ENCODE results near the gene IL17RC. TPM values are rescaled to one million over a fixed set of nuclear protein-coding genes. Genes with fewer than 3 reads are reported as not detected.

Gene IL17RC
- total RNA-seq, 1 donor from 2014 or later = 36.6 TPM

- no peak for DNase-seq (ENCODE audit: extremely low spot score, unreplicated experiment)
- Mint-ChIP-seq H3K4me1 (ENCODE audit: unreplicated experiment) (peaks cover 42% of the 10 kb centered on the region), H3K9me3 (ENCODE audit: unreplicated experiment) (no peaks in the 10 kb centered on the region), H3K27ac (ENCODE audit: unreplicated experiment) (no peak overlapping the region), H3K36me3 (ENCODE audit: unreplicated experiment) (no peaks in the 10 kb centered on the region), H3K27me3 (ENCODE audit: unreplicated experiment) (no peaks in the 10 kb centered on the region), H3K4me3 (ENCODE audit: unreplicated experiment) (no peak overlapping the region)
- TF ChIP-seq, protein P1, sequence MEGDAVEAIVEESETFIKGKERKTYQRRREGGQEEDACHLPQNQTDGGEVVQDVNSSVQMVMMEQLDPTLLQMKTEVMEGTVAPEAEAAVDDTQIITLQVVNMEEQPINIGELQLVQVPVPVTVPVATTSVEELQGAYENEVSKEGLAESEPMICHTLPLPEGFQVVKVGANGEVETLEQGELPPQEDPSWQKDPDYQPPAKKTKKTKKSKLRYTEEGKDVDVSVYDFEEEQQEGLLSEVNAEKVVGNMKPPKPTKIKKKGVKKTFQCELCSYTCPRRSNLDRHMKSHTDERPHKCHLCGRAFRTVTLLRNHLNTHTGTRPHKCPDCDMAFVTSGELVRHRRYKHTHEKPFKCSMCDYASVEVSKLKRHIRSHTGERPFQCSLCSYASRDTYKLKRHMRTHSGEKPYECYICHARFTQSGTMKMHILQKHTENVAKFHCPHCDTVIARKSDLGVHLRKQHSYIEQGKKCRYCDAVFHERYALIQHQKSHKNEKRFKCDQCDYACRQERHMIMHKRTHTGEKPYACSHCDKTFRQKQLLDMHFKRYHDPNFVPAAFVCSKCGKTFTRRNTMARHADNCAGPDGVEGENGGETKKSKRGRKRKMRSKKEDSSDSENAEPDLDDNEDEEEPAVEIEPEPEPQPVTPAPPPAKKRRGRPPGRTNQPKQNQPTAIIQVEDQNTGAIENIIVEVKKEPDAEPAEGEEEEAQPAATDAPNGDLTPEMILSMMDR (IDR thresholded peaks at IDR 0.05) = no peak
Observed at GRCh38 chr3:9918261-9919038, 1.6 kb downstream of the IL17RC start.

DNA sequence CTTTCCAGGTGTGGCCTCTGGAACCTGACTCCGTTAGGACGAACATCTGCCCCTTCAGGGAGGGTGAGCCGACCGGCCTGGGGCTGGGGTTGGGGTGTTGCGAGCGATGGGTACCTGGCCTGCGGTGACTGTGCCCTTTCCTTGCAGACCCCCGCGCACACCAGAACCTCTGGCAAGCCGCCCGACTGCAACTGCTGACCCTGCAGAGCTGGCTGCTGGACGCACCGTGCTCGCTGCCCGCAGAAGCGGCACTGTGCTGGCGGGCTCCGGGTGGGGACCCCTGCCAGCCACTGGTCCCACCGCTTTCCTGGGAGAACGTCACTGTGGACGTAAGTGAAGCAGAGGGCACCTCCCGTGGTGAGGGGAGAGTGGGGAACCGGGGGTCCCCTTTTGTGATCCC is 11.3 kb downstream of the IL17RC start:
- H3K36me3 Mint-ChIP-seq (ENCODE audit: unreplicated experiment) = peaks cover 21% of the 10 kb centered on the region
- H3K4me3 Mint-ChIP-seq (ENCODE audit: unreplicated experiment) = no peak overlapping the region
- no peak for DNase-seq (ENCODE audit: extremely low spot score, unreplicated experiment)
- TF ChIP-seq, protein P1 (IDR thresholded peaks at IDR 0.05) = no peak
- peaks cover 5% of the 10 kb centered on the region for H3K4me1 Mint-ChIP-seq (ENCODE audit: unreplicated experiment)
- no peaks in the 10 kb centered on the region for H3K9me3 Mint-ChIP-seq (ENCODE audit: unreplicated experiment)
- H3K27ac Mint-ChIP-seq (ENCODE audit: unreplicated experiment) = no peak overlapping the region
- no peaks in the 10 kb centered on the region for H3K27me3 Mint-ChIP-seq (ENCODE audit: unreplicated experiment)

DNA sequence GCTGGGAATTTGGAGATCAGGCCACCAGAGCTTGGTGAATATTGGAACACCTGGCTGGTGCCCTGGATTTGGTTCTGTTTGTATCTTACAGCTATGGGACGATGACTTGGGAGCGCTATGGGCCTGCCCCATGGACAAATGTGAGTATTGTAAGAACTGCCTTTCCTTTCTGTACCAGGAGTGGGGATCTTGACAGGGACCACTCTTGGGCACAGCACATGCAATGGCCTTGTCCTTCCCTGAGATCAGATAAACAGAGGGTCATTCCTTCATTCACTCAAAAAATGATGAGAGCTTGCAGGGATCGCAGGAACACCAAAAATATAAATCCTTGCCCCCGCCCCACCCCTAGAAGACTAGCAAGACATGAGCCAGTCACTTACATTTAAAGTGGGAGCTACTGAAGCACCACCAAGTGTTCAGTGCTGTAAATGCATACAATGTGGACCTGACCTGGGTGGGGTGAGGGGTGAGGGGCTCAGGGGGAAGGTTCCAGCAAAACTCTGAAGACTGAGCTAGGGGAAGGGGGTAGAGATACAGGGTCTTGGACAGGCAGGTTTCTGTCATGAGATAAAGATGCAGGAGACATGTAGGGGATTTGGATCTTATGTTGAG is 14.0 kb downstream of the IL17RC start:
- TF ChIP-seq, protein P1 (IDR thresholded peaks at IDR 0.05) = no peak
- Mint-ChIP-seq H3K27me3 (ENCODE audit: unreplicated experiment) (no peaks in the 10 kb centered on the region), H3K9me3 (ENCODE audit: unreplicated experiment) (no peaks in the 10 kb centered on the region), H3K4me3 (ENCODE audit: unreplicated experiment) (no peak overlapping the region), H3K27ac (ENCODE audit: unreplicated experiment) (no peak overlapping the region), H3K4me1 (ENCODE audit: unreplicated experiment) (peaks cover 25% of the 10 kb centered on the region), H3K36me3 (ENCODE audit: unreplicated experiment) (peaks cover 8% of the 10 kb centered on the region)
- DNase-seq (ENCODE audit: extremely low spot score, unreplicated experiment) = no peak

GRCh38 chr3:9932535-9932842 is 15.6 kb downstream of the IL17RC start:
- Mint-ChIP-seq H3K27ac (ENCODE audit: unreplicated experiment) (peak overlapping the region; percentile 88), H3K36me3 (ENCODE audit: unreplicated experiment) (peaks cover 10% of the 10 kb centered on the region), H3K27me3 (ENCODE audit: unreplicated experiment) (no peaks in the 10 kb centered on the region), H3K4me1 (ENCODE audit: unreplicated experiment) (peaks cover 25% of the 10 kb centered on the region), H3K4me3 (ENCODE audit: unreplicated experiment) (peak overlapping the region; percentile 94), H3K9me3 (ENCODE audit: unreplicated experiment) (no peaks in the 10 kb centered on the region)
- DNase-seq (ENCODE audit: extremely low spot score, unreplicated experiment) = no peak
- TF ChIP-seq, protein P1 (IDR thresholded peaks at IDR 0.05) = no peak

- no peaks in the 10 kb centered on the region for H3K9me3 Mint-ChIP-seq (ENCODE audit: unreplicated experiment)
- H3K4me1 Mint-ChIP-seq (ENCODE audit: unreplicated experiment) = peaks cover 25% of the 10 kb centered on the region
- H3K27me3 Mint-ChIP-seq (ENCODE audit: unreplicated experiment) = no peaks in the 10 kb centered on the region
- peaks cover 11% of the 10 kb centered on the region for H3K36me3 Mint-ChIP-seq (ENCODE audit: unreplicated experiment)
- H3K4me3 Mint-ChIP-seq (ENCODE audit: unreplicated experiment) = peak overlapping the region; percentile 94
- TF ChIP-seq, protein P1 (IDR thresholded peaks at IDR 0.05) = peak; percentile 85
- H3K27ac Mint-ChIP-seq (ENCODE audit: unreplicated experiment) = peak overlapping the region; percentile 88
- peak; percentile 93 for DNase-seq (ENCODE audit: extremely low spot score, unreplicated experiment)
Observed at GRCh38 chr3:9932843-9933560, 16.1 kb downstream of the IL17RC start.

All from osteocyte (in vitro differentiated cells).